ENCODE results near the gene KIF6. TPM values are rescaled to one million over a fixed set of nuclear protein-coding genes. Genes with fewer than 3 reads are reported as not detected.

The KIF6 gene
- total RNA-seq, 2 experiments from 2014 or later = 0.31 TPM; not detected in 1

DNA sequence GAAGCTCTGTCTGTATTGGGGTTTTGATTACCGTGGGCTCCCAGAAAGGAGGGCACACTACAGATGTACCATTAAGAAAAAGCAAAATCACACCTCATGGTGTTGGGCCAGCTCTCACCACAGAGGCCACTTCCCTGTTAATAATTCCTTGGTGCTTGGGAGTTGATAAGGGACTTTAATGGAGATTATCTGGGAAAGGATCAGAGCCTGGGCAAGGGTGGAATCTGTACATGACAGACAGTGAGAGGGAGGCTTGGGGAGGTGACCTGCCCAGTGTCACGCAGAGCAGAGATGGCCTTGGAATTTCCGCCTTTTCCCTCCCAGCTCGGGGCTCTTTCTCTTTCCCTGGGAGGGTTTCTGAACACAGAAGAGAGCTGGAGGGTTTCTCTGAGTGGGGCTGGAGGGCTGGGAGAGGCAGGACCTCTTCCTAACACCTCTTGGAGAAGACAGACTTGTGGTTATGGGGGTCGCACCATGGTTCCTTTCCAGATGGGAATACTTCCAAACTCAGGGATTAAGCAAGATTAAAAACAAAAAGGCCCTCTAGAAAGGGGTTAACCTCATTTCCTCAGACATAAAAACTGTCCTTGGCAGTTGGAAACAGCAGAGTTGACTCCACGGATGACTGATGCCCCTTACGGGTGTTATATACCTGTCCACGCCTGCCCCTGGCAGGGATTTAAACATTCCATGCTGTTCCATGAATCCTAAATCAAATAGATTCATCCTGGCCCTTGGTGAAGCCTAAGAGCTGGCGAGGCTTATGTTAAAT is 385.9 kb downstream of the KIF6 start:
- Mint-ChIP-seq H3K4me1 (ENCODE audit: low read depth) (peaks cover 7% of the 10 kb centered on the region), H3K9me3 (no peaks in the 10 kb centered on the region), H3K4me3 (no peak overlapping the region), H3K27me3 (peaks cover 15% of the 10 kb centered on the region), H3K36me3 (no peaks in the 10 kb centered on the region), H3K27ac (no peak overlapping the region)
- intact Hi-C loops (cut with micrococcal nuclease) = no loop called here
- ChIA-PET CTCF (no interaction called here), POLR2A (interaction anchor here (0.6 kb wide), 1 partner anchor 372 kb away, joined by 3 read pairs; no protein-coding TSS in a partner anchor)
- no peak for DNase-seq

DNA sequence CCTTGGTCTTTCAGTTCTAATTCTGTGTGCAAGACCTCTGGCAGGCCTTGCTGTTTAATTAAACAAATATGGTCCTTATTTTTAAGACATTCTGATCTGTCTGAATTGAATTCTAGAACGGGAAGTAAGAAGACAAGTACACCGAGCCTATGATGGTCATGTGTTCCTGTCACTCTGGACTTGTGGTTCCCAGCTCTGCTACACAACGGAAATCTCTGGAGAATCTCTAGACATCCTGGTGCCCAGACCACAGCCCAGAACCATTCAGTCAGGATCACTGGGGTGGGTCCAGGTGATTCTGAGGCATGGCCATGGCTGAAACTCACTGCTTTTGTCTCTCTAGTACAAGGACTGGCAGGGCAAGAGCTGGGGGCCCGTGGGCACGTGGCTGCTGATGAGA is 386.8 kb downstream of the KIF6 start:
- Mint-ChIP-seq H3K9me3 (no peaks in the 10 kb centered on the region), H3K36me3 (no peaks in the 10 kb centered on the region), H3K27me3 (peaks cover 15% of the 10 kb centered on the region), H3K4me3 (no peak overlapping the region), H3K27ac (no peak overlapping the region), H3K4me1 (ENCODE audit: low read depth) (peaks cover 7% of the 10 kb centered on the region)
- ChIA-PET POLR2A (no interaction called here), CTCF (no interaction called here)
- no peak for DNase-seq
- intact Hi-C loops (cut with micrococcal nuclease) = no loop called here

DNA sequence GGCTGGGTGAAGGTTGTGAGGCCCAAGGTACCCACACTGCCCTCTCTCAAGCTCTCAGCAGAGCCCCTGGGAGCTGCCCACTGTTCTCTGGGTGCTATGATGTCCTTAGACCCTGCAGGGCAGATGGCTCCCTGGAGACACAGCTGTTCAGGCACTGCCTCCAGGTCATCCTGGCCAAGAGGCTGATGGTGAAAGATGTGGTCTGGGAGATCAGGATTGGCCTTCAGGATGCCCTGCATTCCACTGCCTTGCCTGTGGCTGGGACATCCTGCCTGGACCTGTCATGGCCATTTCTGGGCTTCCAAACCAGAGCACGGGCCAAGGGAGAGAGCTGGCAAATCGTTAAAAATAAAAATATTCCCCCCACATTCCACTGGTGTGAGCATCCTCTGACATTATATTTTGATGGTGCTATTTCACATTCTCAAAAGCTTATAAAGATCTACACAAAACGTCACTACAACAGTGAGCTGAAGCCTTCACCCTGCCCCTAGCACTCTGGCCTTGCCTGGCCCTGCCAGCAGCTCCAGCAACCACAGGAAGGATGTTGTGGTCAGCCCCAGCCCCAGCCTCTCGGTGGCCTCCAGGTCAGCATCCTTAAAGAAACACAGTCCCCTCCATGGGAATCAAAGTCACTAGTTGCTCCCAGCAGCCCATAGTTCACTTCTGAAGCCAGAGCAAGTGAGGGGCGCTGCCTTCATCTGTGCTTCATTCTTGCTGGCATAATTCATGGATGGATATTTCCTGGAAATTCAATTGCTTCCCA is 389.2 kb downstream of the KIF6 start:
- H3K4me1 Mint-ChIP-seq (ENCODE audit: low read depth) = peaks cover 7% of the 10 kb centered on the region
- H3K27me3 Mint-ChIP-seq = peaks cover 19% of the 10 kb centered on the region
- no peaks in the 10 kb centered on the region for H3K36me3 Mint-ChIP-seq
- DNase-seq = peak; percentile 18
- no peak overlapping the region for H3K27ac Mint-ChIP-seq
- CTCF ChIA-PET = interaction anchor here (1.1 kb wide), 1 partner anchor 11 kb away, joined by 3 read pairs; no protein-coding TSS in a partner anchor
- intact Hi-C loops (cut with micrococcal nuclease) = no loop called here
- POLR2A ChIA-PET = no interaction called here
- no peak overlapping the region for H3K4me3 Mint-ChIP-seq
- H3K9me3 Mint-ChIP-seq = no peaks in the 10 kb centered on the region

DNA sequence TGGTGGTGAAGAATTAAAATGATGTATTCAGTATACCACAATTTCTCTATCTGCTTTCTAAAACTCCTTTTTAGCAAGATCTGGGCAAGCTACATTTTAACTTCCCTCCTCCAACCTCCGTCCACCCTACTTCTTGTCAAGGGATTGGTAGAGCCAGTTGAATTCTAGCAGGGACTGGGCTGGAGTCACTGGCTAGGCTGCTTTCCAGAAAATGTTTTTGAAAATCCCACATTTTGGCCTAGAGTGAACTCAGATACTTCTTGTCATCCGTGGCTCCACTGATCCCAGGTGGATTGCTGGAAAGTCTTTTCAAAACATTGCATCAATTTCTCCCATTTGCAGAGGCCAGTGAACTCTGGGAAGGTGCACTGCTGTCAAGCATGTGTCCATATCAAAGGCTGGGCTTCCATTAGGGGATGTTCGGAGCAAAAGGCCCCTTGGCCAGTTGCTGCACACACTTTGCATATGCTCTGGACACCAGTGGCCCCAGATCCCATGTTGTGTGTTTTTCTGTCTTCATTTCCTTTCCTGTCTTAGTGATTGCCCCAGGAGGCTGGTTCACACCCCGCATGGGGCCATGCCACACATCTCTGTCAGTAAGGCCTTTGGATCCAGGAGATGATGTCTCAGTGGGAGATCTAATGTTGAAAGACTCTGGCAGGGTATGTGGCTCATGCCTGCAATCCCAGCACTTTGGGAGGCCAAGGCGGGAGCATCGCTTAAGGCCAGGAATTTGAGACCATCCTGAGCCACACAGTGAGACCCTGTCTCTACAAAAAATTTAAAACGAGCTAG is 391.4 kb downstream of the KIF6 start:
- Mint-ChIP-seq H3K27ac (no peak overlapping the region), H3K27me3 (peaks cover 18% of the 10 kb centered on the region), H3K36me3 (no peaks in the 10 kb centered on the region), H3K4me1 (ENCODE audit: low read depth) (peaks cover 7% of the 10 kb centered on the region), H3K4me3 (no peak overlapping the region), H3K9me3 (no peaks in the 10 kb centered on the region)
- intact Hi-C loops (cut with micrococcal nuclease) = no loop called here
- ChIA-PET POLR2A (no interaction called here), CTCF (no interaction called here)
- DNase-seq = no peak

DNA sequence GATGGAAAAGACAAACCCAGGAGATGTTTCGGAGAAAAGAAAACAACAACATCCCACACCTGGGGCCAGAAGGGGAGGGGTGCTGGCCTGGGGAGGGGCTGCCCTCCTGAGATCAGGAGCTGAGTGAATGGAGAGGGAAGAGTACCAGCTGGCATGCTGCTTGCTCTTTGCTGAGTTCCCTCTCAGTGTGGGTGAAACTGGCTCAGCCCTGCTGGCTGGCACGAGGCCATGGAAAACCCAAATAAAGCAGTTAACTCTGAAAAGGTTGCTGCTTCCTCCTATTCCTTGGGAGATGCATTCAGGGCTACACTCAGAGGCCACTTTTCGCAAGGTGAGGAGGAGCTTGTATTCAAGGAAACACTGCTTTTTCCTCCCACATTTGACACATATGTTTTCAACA is 394.7 kb downstream of the KIF6 start:
- DNase-seq = no peak
- no peak overlapping the region for H3K27ac Mint-ChIP-seq
- CTCF ChIA-PET = interaction anchor here (0.7 kb wide), 1 partner anchor 20 kb away, joined by 5 read pairs; no protein-coding TSS in a partner anchor
- H3K4me3 Mint-ChIP-seq = no peak overlapping the region
- H3K27me3 Mint-ChIP-seq = peaks cover 14% of the 10 kb centered on the region
- H3K36me3 Mint-ChIP-seq = no peaks in the 10 kb centered on the region
- H3K9me3 Mint-ChIP-seq = no peaks in the 10 kb centered on the region
- H3K4me1 Mint-ChIP-seq (ENCODE audit: low read depth) = no peaks in the 10 kb centered on the region
- intact Hi-C loops (cut with micrococcal nuclease) = no loop called here
- POLR2A ChIA-PET = no interaction called here

DNA sequence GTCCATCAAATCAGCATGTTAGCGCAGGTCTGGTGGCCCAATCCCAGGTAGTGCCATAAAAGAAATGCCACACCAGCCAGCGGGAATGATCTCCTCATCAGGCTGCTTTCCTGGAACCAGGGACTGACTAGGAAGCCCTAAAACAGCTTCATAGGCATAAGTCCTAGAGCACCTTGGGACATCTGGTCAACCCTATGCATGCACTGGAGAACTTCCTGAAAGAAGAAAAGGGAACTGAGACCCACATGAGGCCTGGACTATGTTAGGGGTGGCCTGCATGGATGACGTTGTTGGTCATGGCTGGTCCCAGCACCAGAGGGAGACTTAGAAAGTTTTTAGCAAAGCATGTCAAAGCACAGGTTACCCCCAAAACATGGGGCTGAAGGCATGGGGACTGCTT is 395.2 kb downstream of the KIF6 start:
- no peak for DNase-seq

DNA sequence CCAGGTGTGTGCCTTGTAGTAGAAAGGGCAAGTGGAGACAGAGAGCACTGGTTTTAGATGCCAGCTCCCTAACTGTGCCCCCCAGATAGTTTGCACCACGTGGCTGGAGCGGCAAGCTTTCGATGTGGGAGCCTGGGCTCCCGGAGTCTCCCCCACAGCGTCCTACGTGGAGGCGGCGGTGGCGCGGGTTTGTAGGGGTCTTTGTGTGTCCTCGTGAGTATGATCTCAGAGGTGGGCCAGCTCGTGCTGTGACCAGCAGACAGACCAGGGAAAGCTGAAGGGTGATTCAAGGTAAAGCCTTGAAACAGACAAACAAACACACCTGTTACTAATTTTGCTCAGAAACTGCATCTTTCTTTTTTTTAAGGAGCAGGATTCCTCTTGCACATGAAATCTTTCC is 397.1 kb downstream of the KIF6 start:
- Mint-ChIP-seq H3K9me3 (no peaks in the 10 kb centered on the region), H3K4me1 (ENCODE audit: low read depth) (no peaks in the 10 kb centered on the region), H3K27me3 (peaks cover 13% of the 10 kb centered on the region), H3K4me3 (no peak overlapping the region), H3K27ac (no peak overlapping the region), H3K36me3 (no peaks in the 10 kb centered on the region)
- POLR2A ChIA-PET = no interaction called here
- intact Hi-C loops (cut with micrococcal nuclease) = no loop called here
- CTCF ChIA-PET = no interaction called here
- DNase-seq = no peak

More for the DNA sequence above, 395.2 kb downstream of the KIF6 start:
- Mint-ChIP-seq H3K9me3 (no peaks in the 10 kb centered on the region), H3K27me3 (peaks cover 14% of the 10 kb centered on the region), H3K36me3 (no peaks in the 10 kb centered on the region), H3K27ac (no peak overlapping the region), H3K4me1 (ENCODE audit: low read depth) (no peaks in the 10 kb centered on the region), H3K4me3 (no peak overlapping the region)
- ChIA-PET CTCF (no interaction called here), POLR2A (no interaction called here)
- intact Hi-C loops (cut with micrococcal nuclease) = no loop called here

DNA sequence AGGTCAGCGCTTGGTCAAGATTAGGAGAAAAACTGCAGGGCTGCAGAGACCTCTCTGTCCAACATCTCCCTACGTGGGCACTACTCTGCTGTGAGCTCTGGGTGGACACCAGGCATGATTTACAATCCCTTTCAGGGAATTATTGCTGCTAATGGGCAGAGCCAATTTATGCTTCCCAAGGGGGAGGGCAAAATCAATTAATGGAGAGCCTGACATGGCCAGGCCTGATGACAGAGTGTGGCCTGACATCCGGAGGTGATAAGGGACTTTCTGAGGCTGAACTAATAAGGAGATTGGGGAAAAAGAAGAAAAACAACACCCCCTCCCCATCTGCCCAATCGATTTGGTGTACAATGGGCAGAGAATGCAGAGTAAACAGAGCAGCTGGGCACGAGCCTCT is 397.7 kb downstream of the KIF6 start:
- intact Hi-C loops (cut with micrococcal nuclease) = no loop called here
- Mint-ChIP-seq H3K27ac (no peak overlapping the region), H3K9me3 (no peaks in the 10 kb centered on the region), H3K27me3 (peaks cover 13% of the 10 kb centered on the region), H3K36me3 (no peaks in the 10 kb centered on the region), H3K4me3 (no peak overlapping the region), H3K4me1 (ENCODE audit: low read depth) (no peaks in the 10 kb centered on the region)
- no peak for DNase-seq
- ChIA-PET CTCF (no interaction called here), POLR2A (no interaction called here)

DNA sequence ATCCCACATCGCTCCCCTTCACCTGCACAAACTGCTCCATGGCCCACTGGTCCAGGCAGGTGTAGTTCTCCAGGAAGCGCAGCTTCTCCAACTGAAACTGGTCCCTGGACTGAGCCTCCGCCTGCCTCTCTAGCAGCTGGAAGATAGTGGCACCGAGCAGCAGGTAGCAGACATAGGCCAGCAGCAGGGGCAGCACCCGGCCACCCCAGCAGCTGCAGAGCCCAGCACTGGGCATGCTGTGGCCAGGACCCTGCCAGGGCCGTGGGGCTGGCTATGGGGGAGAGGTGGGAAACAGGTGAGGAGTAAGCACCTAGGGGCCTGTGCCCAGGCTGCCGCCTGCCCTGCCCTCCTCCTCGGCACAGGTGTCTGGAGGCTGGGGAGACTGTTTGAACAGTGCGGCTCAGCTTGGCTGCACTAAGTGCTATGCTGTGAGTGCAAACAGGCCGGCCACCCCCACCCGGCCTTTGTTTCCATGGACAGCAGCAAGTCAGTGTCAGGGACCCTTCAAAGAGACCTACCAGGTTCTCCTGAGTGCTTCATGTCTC is 402.8 kb downstream of the KIF6 start, which contains the start of gene KCNK16:
Gene KCNK16 (minus strand): TSS at position 397 of the 545 bp plus-strand sequence. CDS start 162 bp downstream, at position 235.
- no peak for DNase-seq
- no peaks in the 10 kb centered on the region for H3K4me1 Mint-ChIP-seq (ENCODE audit: low read depth)
- H3K9me3 Mint-ChIP-seq = no peaks in the 10 kb centered on the region
- no peak within 1 kb of the TSS for H3K4me3 Mint-ChIP-seq
- ChIA-PET CTCF (no interaction called here), POLR2A (no interaction called here)
- H3K27ac Mint-ChIP-seq = no peak within 1 kb of the TSS
- no peaks in the 10 kb centered on the region for H3K36me3 Mint-ChIP-seq
- peaks cover 10% of the 10 kb centered on the region for H3K27me3 Mint-ChIP-seq
- intact Hi-C loops (cut with micrococcal nuclease) = no loop called here

DNA sequence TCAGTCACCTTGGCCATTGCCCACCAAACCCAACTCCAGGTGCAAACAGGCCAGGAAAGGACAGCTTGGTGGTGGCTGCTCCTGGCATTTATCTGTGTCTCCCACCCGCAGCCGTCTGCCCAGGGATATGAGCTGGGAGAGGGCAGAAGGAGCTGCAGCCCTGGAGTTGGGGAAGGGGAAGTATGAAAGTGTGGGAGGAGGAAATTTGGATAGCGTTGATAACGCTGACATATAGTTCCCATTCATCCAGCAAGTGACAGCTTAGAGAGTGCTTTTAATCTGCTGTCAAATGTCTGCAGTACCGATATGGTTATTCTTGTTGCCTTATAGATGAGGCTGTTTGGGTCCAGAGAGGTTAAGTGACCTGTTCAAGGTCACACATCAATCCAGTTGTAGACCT is 403.4 kb downstream of the KIF6 start:
- no peaks in the 10 kb centered on the region for H3K36me3 Mint-ChIP-seq
- POLR2A ChIA-PET = no interaction called here
- no peaks in the 10 kb centered on the region for H3K9me3 Mint-ChIP-seq
- intact Hi-C loops (cut with micrococcal nuclease) = no loop called here
- H3K4me3 Mint-ChIP-seq = no peak overlapping the region
- DNase-seq = no peak
- no peaks in the 10 kb centered on the region for H3K4me1 Mint-ChIP-seq (ENCODE audit: low read depth)
- CTCF ChIA-PET = no interaction called here
- no peak overlapping the region for H3K27ac Mint-ChIP-seq
- peaks cover 10% of the 10 kb centered on the region for H3K27me3 Mint-ChIP-seq

DNA sequence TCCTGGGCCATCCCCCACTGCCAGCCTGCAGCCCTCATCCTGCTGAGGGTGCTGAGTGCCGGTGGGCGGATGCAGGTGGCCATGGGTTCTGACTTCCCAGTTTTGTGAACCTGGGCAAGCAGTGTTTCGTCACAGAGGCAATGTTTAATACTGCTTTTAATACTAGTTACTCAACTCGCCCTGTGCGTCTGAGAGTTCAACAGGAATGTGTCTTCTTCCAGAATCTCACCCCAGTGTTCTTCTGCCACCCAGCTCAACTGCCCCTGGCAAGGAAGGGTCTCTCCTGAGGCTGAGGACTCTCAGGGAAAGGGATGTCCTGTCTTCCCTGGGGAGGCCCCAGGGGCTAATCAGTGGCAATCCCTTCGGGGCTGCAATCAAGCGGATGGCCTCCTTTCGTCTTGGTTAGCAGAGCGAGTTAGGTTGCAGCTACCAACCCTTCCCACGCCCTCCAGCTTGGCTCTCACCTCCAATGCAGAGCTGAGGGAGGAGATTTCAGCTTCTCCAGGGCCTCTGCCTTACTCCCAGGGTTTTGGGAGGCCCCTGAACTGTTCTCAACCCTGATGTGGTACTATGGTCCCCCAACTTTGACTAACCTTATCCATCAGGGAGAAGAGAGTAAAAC is 404.7 kb downstream of the KIF6 start:
- Mint-ChIP-seq H3K4me3 (no peak overlapping the region), H3K9me3 (no peaks in the 10 kb centered on the region), H3K27me3 (peaks cover 20% of the 10 kb centered on the region), H3K4me1 (ENCODE audit: low read depth) (no peaks in the 10 kb centered on the region), H3K36me3 (no peaks in the 10 kb centered on the region), H3K27ac (no peak overlapping the region)
- no peak for DNase-seq
- ChIA-PET POLR2A (no interaction called here), CTCF (interaction anchor here (0.8 kb wide), 1 partner anchor 448 kb away, joined by 3 read pairs; no protein-coding TSS in a partner anchor)
- intact Hi-C loops (cut with micrococcal nuclease) = no loop called here
